HG03565 (cell line): Measurements from ENCODE around the gene NAALAD2.
"Not testable (repeated sequence)": the region's sequence is repeated elsewhere in the genome, so short reads cannot be mapped to it uniquely, and the experiment has no call there.

Source experiments
- ATAC-seq: cut with Tn5 transposase; IDR thresholded peaks from one replicate; pipeline ENCODE4 v1.9.1; 2021; ENCODE audit warnings: mild to moderate bottlenecking, moderate library complexity; ENCODE audit not compliant: unreplicated experiment

NAALAD2 gene

GRCh38 chr11:90239967-90240636 lies 105.6 kb downstream of the NAALAD2 start:
- ATAC-seq, result not testable (repeated sequence)

- no peak for ATAC-seq
Observed at GRCh38 chr11:90241414-90241813, 107.0 kb downstream of the NAALAD2 start.
